Kidney (tissue), 14 donors: Measurements from ENCODE around the gene UBE2M. TPM values are rescaled to one million over a fixed set of nuclear protein-coding genes. Genes with fewer than 3 reads are reported as not detected.

ENCODE experiments used
- DNase-seq, 5 donors: peaks; one replicate each; pipeline ENCODE4 v3.0.0-alpha.2; 2013 to 2020
- FAIRE-seq: peaks from 2 replicates; lab custom pipeline; 2012; peaks lifted over from hg19 to GRCh38; lab: Jason Lieb, UNC
- H3K27ac ChIP-seq, 2 donors: one replicate each; pipeline ENCODE4 v1.7.0; 2013; ENCODE audit warnings: low read depth in 2 of 2, low read length in 2 of 2, inconsistent platforms in 1 of 2
- H3K27me3 ChIP-seq: one replicate; pipeline ENCODE4 v1.7.1; 2013; ENCODE audit warnings: low read length, inconsistent platforms; ENCODE audit not compliant: control insufficient read depth, insufficient read depth
- H3K36me3 ChIP-seq, 3 donors: one replicate each; pipeline versions ENCODE4 v1.7.0 to v1.7.1; 2013; ENCODE audit warnings: low read length in 3 of 3, control low read depth in 1 of 3, inconsistent platforms in 1 of 3; ENCODE audit not compliant: insufficient read depth in 3 of 3, control insufficient read depth in 2 of 3
- H3K4me1 ChIP-seq, 3 donors: one replicate each; pipeline versions ENCODE4 v1.7.0 to v1.7.1; 2013; ENCODE audit warnings: low read length in 3 of 3, inconsistent platforms in 1 of 3, low read depth in 1 of 3; ENCODE audit not compliant: control insufficient read depth in 2 of 3, insufficient read depth in 2 of 3
- H3K4me3 ChIP-seq, 3 donors: one replicate each; pipeline versions ENCODE4 v1.7.0 to v1.8.1; 2013; ENCODE audit warnings: low read length in 3 of 3, control low read depth in 1 of 3, inconsistent platforms in 1 of 3
- H3K9ac ChIP-seq, 3 donors: one replicate each; pipeline versions ENCODE4 v1.7.0 to v1.7.1; 2013; ENCODE audit warnings: low read length in 3 of 3, control low read depth in 1 of 3, inconsistent platforms in 1 of 3
- H3K9me3 ChIP-seq, 3 donors: one replicate each; pipeline versions ENCODE4 v1.7.0 to v1.7.1; 2013; ENCODE audit warnings: low read length in 3 of 3, control low read depth in 1 of 3, inconsistent platforms in 1 of 3; ENCODE audit not compliant: control insufficient read depth in 2 of 3, insufficient read depth in 1 of 3
- CTCF ChIP-seq: IDR thresholded peaks from 3 replicates; pipeline ENCODE4 v1.5.1; 2012; ENCODE audit warnings: mild to moderate bottlenecking, moderate library complexity, borderline replicate concordance; ENCODE audit not compliant: insufficient read depth; ENCODE audit errors: extremely low read depth
- intact Hi-C: fragments of 100-400 bp; cut with DNase I; formaldehyde crosslinking; loops from one replicate; pipeline ENCODE4 v1.11.1; 2022
- polyA plus RNA-seq: library from polyadenylated mRNA; stranded (reverse); fragments of 350-450 nt; fragmentation: Illumina TruSeq; extraction: RNeasy Lipid Tissue Mini Kit (QIAGEN cat#74804); gene quantifications from one replicate; pipeline ENCODE4 v1.2.3, GENCODE V29; 2014; ENCODE audit warnings: low read depth, low replicate concordance; ENCODE audit not compliant: insufficient read depth
- total RNA-seq: library from RNA; stranded (reverse); fragmentation: NEBNext Ultra II Directional; extraction: Animal tissue kit (Norgen Biotek cat#: 25700); gene quantifications from one replicate; pipeline ENCODE4 v1.2.1, GENCODE V29; 2021
- donor health status: control.
- donor health status: control.
- donor health status: control.
- donor health status: control.
- donor health status: control.
- donor health status: DM: yes; HTN: yes; CAD: no.
- donor health status: Normal renal cell carcinoma (clear cell type).

The UBE2M gene
- total and polyA plus RNA-seq, 2 donors from 2014 or later, result 60.4 to 98.0 TPM

GRCh38 chr19:58563823-58564222 is 5.4 kb upstream of the UBE2M start:
- no peak overlapping the region for H3K27ac ChIP-seq
- H3K4me1 ChIP-seq, result peaks cover 3 to 28% (median 12%) of the 10 kb centered on the region in 3 donors
- FAIRE-seq (no peak), DNase-seq (peak in 1 of 5 donors; percentile 61)
- no peak overlapping the region for H3K4me3 ChIP-seq
- H3K9ac ChIP-seq, result no peak overlapping the region
- H3K36me3 ChIP-seq, result peaks cover 2 to 4% (median 3%) of the 10 kb centered on the region in 3 donors
- H3K9me3 ChIP-seq, result no peaks in the 10 kb centered on the region
- no peaks in the 10 kb centered on the region for H3K27me3 ChIP-seq
- TF ChIP-seq CTCF, result no peak
- intact Hi-C loops, result no loop called here

- DNase-seq (peak; percentile 59 to 87 (median 68)), FAIRE-seq (no peak)
- Histone ChIP-seq H3K4me1 (peaks cover 3 to 28% (median 12%) of the 10 kb centered on the region in 3 donors), H3K4me3 (peak overlapping the region; percentile 29 to 53 (median 38)), H3K9ac (peak overlapping the region in 2 of 3 donors; percentile 25 to 29), H3K27me3 (no peaks in the 10 kb centered on the region), H3K9me3 (no peaks in the 10 kb centered on the region), H3K27ac (no peak overlapping the region), H3K36me3 (peaks cover 0 to 2% (median 0%) of the 10 kb centered on the region in 3 donors)
- intact Hi-C loops, result no loop called here
- no peak for TF ChIP-seq CTCF
These were observed 4.7 kb upstream of the UBE2M start for GRCh38 chr19:58563034-58563573.

GRCh38 chr19:58562122-58563033 is 4.0 kb upstream of the UBE2M start:
- Histone ChIP-seq H3K9me3 (no peaks in the 10 kb centered on the region), H3K36me3 (peaks cover 0 to 2% (median 0%) of the 10 kb centered on the region in 3 donors), H3K4me3 (peak overlapping the region; percentile 30 to 55 (median 53)), H3K9ac (peak overlapping the region in 2 of 3 donors; percentile 25 to 29), H3K27ac (peak overlapping the region in 1 of 2 donors; percentile 71), H3K4me1 (peaks cover 3 to 30% (median 12%) of the 10 kb centered on the region in 3 donors), H3K27me3 (no peaks in the 10 kb centered on the region)
- TF ChIP-seq CTCF, result no peak
- intact Hi-C loops, result no loop called here
- no peak for FAIRE-seq
- peak; percentile 54 to 85 (median 66) for DNase-seq
